ENCODE measurements around the gene NT5DC3. TPM values are rescaled to one million over a fixed set of nuclear protein-coding genes. Genes with fewer than 3 reads are reported as not detected.

NT5DC3 gene
- 6.1 and 8.5 TPM in 2 replicates for total RNA-seq

GRCh38 chr12:103840876-103841689, at the start of gene NT5DC3:
NT5DC3 (minus strand) TSS chr12:103841234; CDS start chr12:103841156, 78 bp downstream.

Other genes with a start within 250 kb of the NT5DC3 start
- gene HSP90B1, start 89.2 kb upstream of the NT5DC3 start, total RNA-seq = 543 and 708 TPM in 2 replicates
- gene TDG, start 124.6 kb upstream of the NT5DC3 start, total RNA-seq = 8.3 and 12.1 TPM in 2 replicates
- gene GLT8D2, start 209.0 kb upstream of the NT5DC3 start, total RNA-seq = 20.2 and 26.4 TPM in 2 replicates
- 11.5 and 14.7 TPM in 2 replicates for gene HCFC2, start 223.3 kb upstream of the NT5DC3 start, total RNA-seq

Measured in myometrial cell (primary cell).